Measurements from ENCODE around the gene PDHB.

Gene PDHB

DNA sequence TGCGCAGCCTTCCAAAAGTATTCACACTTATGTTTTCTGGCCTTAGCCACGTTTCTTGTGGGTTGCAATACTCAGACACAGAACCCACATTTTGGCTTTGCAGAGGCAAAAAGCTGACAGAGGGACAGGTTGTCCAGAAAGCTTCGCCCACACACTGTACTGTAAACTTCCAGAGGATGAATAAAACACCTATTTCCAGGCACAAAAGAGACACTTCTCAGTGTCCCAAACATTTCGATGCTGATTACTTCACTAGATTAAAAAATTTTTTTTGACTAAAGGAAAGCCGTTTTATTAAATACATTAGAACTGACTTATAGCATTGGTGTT lies 30.3 kb upstream of the PDHB start:
- TF ChIP-seq, protein P1, sequence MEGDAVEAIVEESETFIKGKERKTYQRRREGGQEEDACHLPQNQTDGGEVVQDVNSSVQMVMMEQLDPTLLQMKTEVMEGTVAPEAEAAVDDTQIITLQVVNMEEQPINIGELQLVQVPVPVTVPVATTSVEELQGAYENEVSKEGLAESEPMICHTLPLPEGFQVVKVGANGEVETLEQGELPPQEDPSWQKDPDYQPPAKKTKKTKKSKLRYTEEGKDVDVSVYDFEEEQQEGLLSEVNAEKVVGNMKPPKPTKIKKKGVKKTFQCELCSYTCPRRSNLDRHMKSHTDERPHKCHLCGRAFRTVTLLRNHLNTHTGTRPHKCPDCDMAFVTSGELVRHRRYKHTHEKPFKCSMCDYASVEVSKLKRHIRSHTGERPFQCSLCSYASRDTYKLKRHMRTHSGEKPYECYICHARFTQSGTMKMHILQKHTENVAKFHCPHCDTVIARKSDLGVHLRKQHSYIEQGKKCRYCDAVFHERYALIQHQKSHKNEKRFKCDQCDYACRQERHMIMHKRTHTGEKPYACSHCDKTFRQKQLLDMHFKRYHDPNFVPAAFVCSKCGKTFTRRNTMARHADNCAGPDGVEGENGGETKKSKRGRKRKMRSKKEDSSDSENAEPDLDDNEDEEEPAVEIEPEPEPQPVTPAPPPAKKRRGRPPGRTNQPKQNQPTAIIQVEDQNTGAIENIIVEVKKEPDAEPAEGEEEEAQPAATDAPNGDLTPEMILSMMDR (IDR thresholded peaks at IDR 0.05; ENCODE audit: low read depth, low read length), result no peak; the same call in 1 of the 2 replicates
- no peak for TF ChIP-seq EZH2phosphoT487 (IDR thresholded peaks at IDR 0.05; ENCODE audit: low read depth)
- Histone ChIP-seq H3K36me3 (replicated peaks; ENCODE audit: low read depth, low read length) (no peaks in the 10 kb centered on the region), H3K4me1 (ENCODE audit: low read length) (peaks cover 14% of the 10 kb centered on the region), H3K27ac (ENCODE audit: low read length) (no peak overlapping the region), H3K27me3 (ENCODE audit: low read depth, low read length) (no peaks in the 10 kb centered on the region), H3K4me2 (ENCODE audit: low read length) (peak overlapping the region; percentile 77), H3K9ac (ENCODE audit: low read length) (no peak overlapping the region; the same call in 1 of the 2 replicates), H3K4me3 (ENCODE audit: low read length) (peak overlapping the region; percentile 69), H3K79me2 (ENCODE audit: low read length) (no peaks in the 10 kb centered on the region), H3K9me3 (ENCODE audit: insufficient read depth, low read length) (no peaks in the 10 kb centered on the region), H2AFZ (ENCODE audit: low read depth, low read length) (peak overlapping the region; percentile 92), H4K20me1 (ENCODE audit: insufficient read depth, low read length) (no peaks in the 10 kb centered on the region)

DNA sequence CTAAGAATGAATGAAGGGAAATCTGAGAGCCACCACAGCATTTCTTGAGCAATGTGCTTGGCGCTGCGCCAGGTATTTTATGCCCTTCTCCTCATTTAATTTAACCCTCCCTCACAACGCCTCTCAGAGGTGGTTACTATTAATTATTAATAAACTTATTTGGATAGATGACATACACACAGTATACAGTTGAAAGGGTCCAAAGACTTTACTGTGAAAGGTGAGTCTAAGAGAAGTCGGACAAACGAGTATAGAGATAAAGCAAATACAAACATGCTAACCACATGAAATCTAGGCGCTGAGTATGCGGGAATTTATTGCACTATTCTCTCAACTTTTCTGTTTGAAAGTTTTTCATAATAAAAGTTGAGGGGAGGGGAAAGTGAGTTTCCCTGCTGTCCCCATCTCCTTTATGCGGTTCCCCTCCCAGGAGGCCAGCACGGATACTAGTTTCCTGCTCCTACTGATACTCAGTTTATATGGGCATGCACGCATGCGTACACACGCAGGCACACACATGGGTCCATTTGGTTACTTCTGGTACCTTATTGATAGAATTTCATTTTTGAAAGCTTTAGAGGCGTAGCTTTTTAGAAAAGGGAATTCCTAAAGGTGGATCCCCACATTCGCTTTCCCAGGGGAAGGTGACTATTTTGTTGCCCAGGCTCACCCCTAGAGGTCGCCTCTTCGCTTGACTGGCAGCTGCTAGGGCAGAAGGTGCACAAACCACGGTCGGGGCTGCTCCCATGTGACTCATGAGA lies 29.7 kb upstream of the PDHB start:
- peak overlapping the region; percentile 77 for H3K4me2 ChIP-seq (ENCODE audit: low read length)
- H3K9ac ChIP-seq (ENCODE audit: low read length), result peak overlapping the region; percentile 38
- H3K27me3 ChIP-seq (ENCODE audit: low read depth, low read length), result no peaks in the 10 kb centered on the region
- H3K4me1 ChIP-seq (ENCODE audit: low read length), result peaks cover 14% of the 10 kb centered on the region
- H4K20me1 ChIP-seq (ENCODE audit: insufficient read depth, low read length), result no peaks in the 10 kb centered on the region
- no peaks in the 10 kb centered on the region for H3K9me3 ChIP-seq (ENCODE audit: insufficient read depth, low read length)
- no peaks in the 10 kb centered on the region for H3K79me2 ChIP-seq (ENCODE audit: low read length)
- H2AFZ ChIP-seq (ENCODE audit: low read depth, low read length), result peak overlapping the region; percentile 92
- no peak for TF ChIP-seq EZH2phosphoT487 (IDR thresholded peaks at IDR 0.05; ENCODE audit: low read depth)
- TF ChIP-seq, protein P1 (IDR thresholded peaks at IDR 0.05; ENCODE audit: low read depth, low read length), result peak; percentile 99
- H3K36me3 ChIP-seq (replicated peaks; ENCODE audit: low read depth, low read length), result no peaks in the 10 kb centered on the region
- H3K27ac ChIP-seq (ENCODE audit: low read length), result no peak overlapping the region
- H3K4me3 ChIP-seq (ENCODE audit: low read length), result peak overlapping the region; percentile 69

DNA sequence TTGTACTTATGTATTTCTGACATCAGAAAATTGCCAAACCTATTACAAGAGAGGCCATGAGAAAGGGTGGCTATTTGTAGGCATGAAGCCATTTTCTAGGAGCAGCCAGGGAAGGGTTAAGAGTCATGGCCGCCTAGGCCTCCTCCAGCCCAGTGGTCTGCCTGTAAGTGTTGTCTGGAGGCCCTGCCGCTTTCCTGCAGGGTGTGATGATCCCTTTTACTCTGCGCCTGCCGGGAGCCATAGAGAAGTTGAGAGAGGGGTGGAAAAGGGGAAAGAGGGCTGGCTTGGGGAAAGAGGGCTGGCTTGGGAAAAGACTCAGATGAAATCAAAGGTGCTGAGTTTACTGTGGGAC lies 29.2 kb upstream of the PDHB start:
- peak overlapping the region; percentile 92 for H2AFZ ChIP-seq (ENCODE audit: low read depth, low read length)
- H3K27me3 ChIP-seq (ENCODE audit: low read depth, low read length), result no peaks in the 10 kb centered on the region
- no peaks in the 10 kb centered on the region for H3K36me3 ChIP-seq (replicated peaks; ENCODE audit: low read depth, low read length)
- no peak overlapping the region for H3K4me3 ChIP-seq (ENCODE audit: low read length)
- no peaks in the 10 kb centered on the region for H3K79me2 ChIP-seq (ENCODE audit: low read length)
- no peak overlapping the region for H3K9ac ChIP-seq (ENCODE audit: low read length)
- peaks cover 14% of the 10 kb centered on the region for H3K4me1 ChIP-seq (ENCODE audit: low read length)
- H3K27ac ChIP-seq (ENCODE audit: low read length), result no peak overlapping the region
- TF ChIP-seq, protein P1 (IDR thresholded peaks at IDR 0.05; ENCODE audit: low read depth, low read length), result no peak
- no peak for TF ChIP-seq EZH2phosphoT487 (IDR thresholded peaks at IDR 0.05; ENCODE audit: low read depth)
- H3K4me2 ChIP-seq (ENCODE audit: low read length), result no peak overlapping the region; the same call in 1 of the 2 replicates
- H3K9me3 ChIP-seq (ENCODE audit: insufficient read depth, low read length), result no peaks in the 10 kb centered on the region
- H4K20me1 ChIP-seq (ENCODE audit: insufficient read depth, low read length), result no peaks in the 10 kb centered on the region

DNA sequence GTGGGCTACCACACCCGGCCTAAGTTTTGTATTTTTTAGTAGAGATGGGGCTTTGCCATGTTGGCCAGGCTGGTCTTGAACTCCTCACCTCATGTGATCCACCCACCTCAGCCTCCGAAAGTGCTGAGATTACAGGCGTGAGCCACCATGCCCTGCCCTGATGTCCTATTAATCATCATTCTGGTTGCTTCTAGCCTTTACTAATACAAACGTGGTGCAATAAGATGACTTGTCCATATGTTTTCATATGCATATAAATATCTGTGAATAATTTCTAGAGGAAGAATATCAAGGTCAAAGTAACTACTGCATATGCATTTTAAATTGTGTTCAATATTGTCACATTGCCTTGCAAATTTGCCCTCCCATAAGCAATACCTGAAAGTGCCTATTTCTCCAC lies 25.5 kb upstream of the PDHB start:
- H4K20me1 ChIP-seq (ENCODE audit: insufficient read depth, low read length), result no peaks in the 10 kb centered on the region
- peaks cover 9% of the 10 kb centered on the region; the same call in 1 of the 2 replicates for H3K9me3 ChIP-seq (ENCODE audit: insufficient read depth, low read length)
- no peaks in the 10 kb centered on the region for H3K36me3 ChIP-seq (replicated peaks; ENCODE audit: low read depth, low read length)
- no peaks in the 10 kb centered on the region for H3K79me2 ChIP-seq (ENCODE audit: low read length)
- H3K27me3 ChIP-seq (ENCODE audit: low read depth, low read length), result no peaks in the 10 kb centered on the region
- TF ChIP-seq, protein P1 (IDR thresholded peaks at IDR 0.05; ENCODE audit: low read depth, low read length), result no peak
- TF ChIP-seq EZH2phosphoT487 (IDR thresholded peaks at IDR 0.05; ENCODE audit: low read depth), result no peak
- H3K9ac ChIP-seq (ENCODE audit: low read length), result no peak overlapping the region
- no peak overlapping the region for H3K4me2 ChIP-seq (ENCODE audit: low read length)
- no peak overlapping the region for H3K4me3 ChIP-seq (ENCODE audit: low read length)
- no peak overlapping the region for H2AFZ ChIP-seq (ENCODE audit: low read depth, low read length)
- no peak overlapping the region for H3K27ac ChIP-seq (ENCODE audit: low read length)
- peaks cover 9% of the 10 kb centered on the region for H3K4me1 ChIP-seq (ENCODE audit: low read length)

Data from OCI-LY3 (cell line).